Articular chondrocyte of knee joint (primary cell): ENCODE data around the gene UBE2R2. TPM values are rescaled to one million over a fixed set of nuclear protein-coding genes. Genes with fewer than 3 reads are reported as not detected.

Source experiments
- small RNA-seq: library from RNA; depleted of rRNA; stranded (forward); fragments of <200 nt; gene quantifications from one replicate; pipeline ENCODE3, GENCODE V24; 2012
- total RNA-seq: library from RNA; depleted of rRNA; stranded (reverse); fragments of >200 nt; gene quantifications from 2 replicates; pipeline ENCODE4 v1.2.3, GENCODE V29; 2012

Gene UBE2R2, protein sequence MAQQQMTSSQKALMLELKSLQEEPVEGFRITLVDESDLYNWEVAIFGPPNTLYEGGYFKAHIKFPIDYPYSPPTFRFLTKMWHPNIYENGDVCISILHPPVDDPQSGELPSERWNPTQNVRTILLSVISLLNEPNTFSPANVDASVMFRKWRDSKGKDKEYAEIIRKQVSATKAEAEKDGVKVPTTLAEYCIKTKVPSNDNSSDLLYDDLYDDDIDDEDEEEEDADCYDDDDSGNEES
- total RNA-seq, result 25.5 and 30.1 TPM in 2 replicates

DNA sequence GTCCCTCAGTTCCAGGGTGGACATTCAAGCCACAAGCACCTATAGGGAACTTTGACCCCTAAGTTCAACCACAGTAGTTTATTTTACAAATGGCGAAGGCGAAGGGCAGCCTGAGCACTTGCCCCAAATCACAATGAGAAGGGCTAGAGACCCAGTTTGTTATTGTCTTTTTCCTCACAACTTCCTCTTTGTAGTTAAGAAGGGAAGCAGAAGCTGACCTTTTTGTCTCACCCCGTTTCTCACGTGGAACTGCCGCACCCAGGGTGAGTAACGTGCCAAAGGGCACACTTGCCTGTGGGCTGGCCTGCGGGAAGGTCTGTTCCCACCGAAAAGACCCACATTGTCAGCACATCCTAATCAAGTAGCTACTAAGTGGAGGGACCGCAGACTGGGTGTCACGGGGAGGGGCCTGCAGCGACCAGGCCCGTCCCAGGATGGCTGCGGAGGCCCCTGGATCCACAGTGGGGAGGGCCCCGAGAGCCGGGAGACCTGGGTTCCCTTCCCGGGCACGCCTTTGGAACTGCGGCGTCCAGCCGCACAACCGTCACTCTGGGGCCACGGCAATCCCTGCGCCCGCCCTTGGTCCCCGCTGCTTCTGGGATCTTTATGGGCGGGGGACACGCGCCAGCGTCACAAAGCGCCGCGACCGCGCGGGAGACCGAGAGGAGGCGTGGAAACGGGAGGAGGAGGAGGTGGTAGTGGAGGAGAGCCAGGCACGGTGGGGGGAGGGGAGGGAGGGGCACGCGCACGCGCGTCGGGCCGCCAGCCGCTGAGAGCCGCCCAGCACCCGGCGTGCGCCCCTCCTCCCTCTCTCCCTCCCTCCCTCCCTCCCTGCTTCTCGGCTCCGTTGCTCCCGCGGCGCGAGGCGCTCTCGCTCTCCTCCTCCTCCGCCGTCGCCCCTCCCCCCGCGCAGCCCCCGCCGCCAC, at the start of gene UBE2R2:
Gene UBE2R2, plus strand, starts transcription at position 834 of the 926 bp plus-strand sequence. CDS start 598 bp downstream, outside the sequence.

DNA sequence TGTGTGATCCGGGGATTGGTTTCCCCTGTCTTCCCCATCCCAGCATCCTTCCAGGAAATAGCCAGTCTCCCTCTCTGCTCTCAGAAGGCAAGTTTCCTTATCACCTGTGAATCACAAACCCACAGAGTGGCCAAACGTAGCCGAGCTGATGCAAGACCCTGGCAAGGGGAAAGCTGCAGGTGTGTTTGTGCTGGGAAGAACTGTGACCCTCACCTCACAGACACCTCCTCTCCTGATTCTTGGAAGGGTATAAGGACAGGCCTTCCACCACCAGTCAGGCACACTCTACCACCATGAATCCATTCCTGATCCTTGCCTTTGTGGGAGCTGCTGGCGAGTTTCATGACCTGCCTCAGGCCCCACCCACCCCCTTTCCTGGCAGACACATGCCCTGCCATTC, 21.7 kb upstream of the UBE2R2 start, which contains the start of gene PRSS3:
Gene PRSS3, plus strand, starts transcription at position 281 of the 400 bp plus-strand sequence. Its CDS starts 13 bp downstream, at position 294.

Small RNA genes lying within 50 kb of the gene (small RNA-seq; reads per million reads assigned to genes)
- gene RF00019 (not detected), gene RNU4ATAC11P (not detected), gene SNORD121A (53.2 reads per million, percentile 97 among the genes with 10 or more reads in this experiment), gene SNORD121B (not detected)

Other genes starting within 250 kb of the UBE2R2 start
- gene PRSS3, start 21.6 kb upstream of the UBE2R2 start, total RNA-seq, result 0.32 and 0.39 TPM in 2 replicates
- 20.9 and 28.3 TPM in 2 replicates for gene UBAP2, start 231.7 kb downstream of the UBE2R2 start, total RNA-seq